Tibial nerve (tissue), 4 donors: ENCODE measurements around the gene UNC45B. TPM values are rescaled to one million over a fixed set of nuclear protein-coding genes. Genes with fewer than 3 reads are reported as not detected.

Experiments
- DNase-seq, 2 donors: peaks; one replicate each; pipeline ENCODE4 v3.0.0-alpha.2; 2019; ENCODE audit warnings: low spot score in 2 of 2
- H3K27ac ChIP-seq, 4 donors: fragments of 200-600 bp; sonication (generic) in 3 of 4; one replicate each; pipeline ENCODE4 v1.5.1; 2017 to 2019; ENCODE audit warnings: mild to moderate bottlenecking in 1 of 4
- H3K27me3 ChIP-seq, 2 donors: fragments of 200-600 bp; sonication (generic) in 1 of 2; one replicate each; pipeline versions ENCODE4 v1.5.1 to v1.6.0; 2017 to 2019
- H3K36me3 ChIP-seq, 3 donors: fragments of 200-600 bp; sonication (generic); one replicate each; pipeline ENCODE4 v1.5.1; 2018 to 2019
- H3K4me1 ChIP-seq, 4 donors: fragments of 200-600 bp; sonication (generic) in 3 of 4; one replicate each; pipeline ENCODE4 v1.5.1; 2017 to 2019
- H3K4me3 ChIP-seq, 4 donors: fragments of 200-600 bp; sonication (generic) in 3 of 4; one replicate each; pipeline ENCODE4 v1.5.1; 2017 to 2019; ENCODE audit warnings: mild to moderate bottlenecking in 1 of 4, moderate library complexity in 1 of 4
- H3K9me3 ChIP-seq, 4 donors: fragments of 200-600 bp; sonication (generic) in 3 of 4; one replicate each; pipeline ENCODE4 v1.5.1; 2017 to 2019
- EP300 ChIP-seq, 2 donors: sonication (generic); formaldehyde crosslinking; IDR thresholded peaks; one replicate each; pipeline ENCODE4 v1.6.1; 2017; ENCODE audit warnings: antibody characterized with exemption in 2 of 2, mild to moderate bottlenecking in 1 of 2
- POLR2A ChIP-seq, 2 donors: fragments of 450-650 bp; IDR thresholded peaks; one replicate each; pipeline ENCODE4 v1.6.1; 2017; ENCODE audit warnings: antibody characterized with exemption in 2 of 2, mild to moderate bottlenecking in 2 of 2, moderate library complexity in 2 of 2
- WGBS, 2 donors: methylation state at CpG; one replicate each; pipeline ENCODE4 v1.1.5; 2018; 5-methylcytosine and 5-hydroxymethylcytosine counted together
- total RNA-seq, 4 donors: library from RNA; depleted of rRNA; stranded (reverse); fragments of >200 nt; gene quantifications; one replicate each; pipeline ENCODE4 v1.1.0, GENCODE V29; 2016
- TF ChIP-seq, protein P1 (sequence below), 5 experiments: fragments of 200-600 bp in 3 of 5; fragments of 450-650 bp in 2 of 5; sonication (generic) in 3 of 5; IDR thresholded peaks; one replicate each; pipeline ENCODE4 v1.5.1; 2016 to 2019; ENCODE audit warnings: antibody characterized with exemption in 5 of 5, mild to moderate bottlenecking in 3 of 5, moderate library complexity in 2 of 5

The UNC45B gene
- total RNA-seq, 4 donors from 2014 or later, result not detected

DNA sequence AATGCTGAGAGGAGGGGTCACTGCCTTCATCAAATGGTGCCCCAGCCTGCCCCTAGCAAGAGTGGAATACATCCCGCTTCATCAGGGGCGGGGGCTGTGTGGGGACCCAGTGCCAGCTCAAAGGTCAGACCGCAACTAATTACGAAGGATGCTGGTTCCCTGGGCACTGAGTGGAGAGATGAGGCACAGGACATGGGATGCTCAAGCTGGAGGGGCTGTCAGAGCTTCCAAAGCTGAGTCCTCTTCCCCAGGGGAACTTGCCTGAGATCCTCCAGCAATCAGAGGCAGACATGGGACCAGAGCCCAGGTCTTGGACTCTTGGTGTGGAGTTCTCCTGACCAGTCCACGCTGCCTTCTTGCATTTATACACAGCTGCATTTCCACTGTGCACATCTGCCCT is 18.9 kb downstream of the UNC45B start:
- DNase-seq, result no peak
- TF ChIP-seq EP300 (IDR thresholded peaks at IDR 0.05) (no peak), POLR2A (IDR thresholded peaks at IDR 0.05) (no peak)
- TF ChIP-seq, protein P1, sequence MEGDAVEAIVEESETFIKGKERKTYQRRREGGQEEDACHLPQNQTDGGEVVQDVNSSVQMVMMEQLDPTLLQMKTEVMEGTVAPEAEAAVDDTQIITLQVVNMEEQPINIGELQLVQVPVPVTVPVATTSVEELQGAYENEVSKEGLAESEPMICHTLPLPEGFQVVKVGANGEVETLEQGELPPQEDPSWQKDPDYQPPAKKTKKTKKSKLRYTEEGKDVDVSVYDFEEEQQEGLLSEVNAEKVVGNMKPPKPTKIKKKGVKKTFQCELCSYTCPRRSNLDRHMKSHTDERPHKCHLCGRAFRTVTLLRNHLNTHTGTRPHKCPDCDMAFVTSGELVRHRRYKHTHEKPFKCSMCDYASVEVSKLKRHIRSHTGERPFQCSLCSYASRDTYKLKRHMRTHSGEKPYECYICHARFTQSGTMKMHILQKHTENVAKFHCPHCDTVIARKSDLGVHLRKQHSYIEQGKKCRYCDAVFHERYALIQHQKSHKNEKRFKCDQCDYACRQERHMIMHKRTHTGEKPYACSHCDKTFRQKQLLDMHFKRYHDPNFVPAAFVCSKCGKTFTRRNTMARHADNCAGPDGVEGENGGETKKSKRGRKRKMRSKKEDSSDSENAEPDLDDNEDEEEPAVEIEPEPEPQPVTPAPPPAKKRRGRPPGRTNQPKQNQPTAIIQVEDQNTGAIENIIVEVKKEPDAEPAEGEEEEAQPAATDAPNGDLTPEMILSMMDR (IDR thresholded peaks at IDR 0.05), result no peak
- no peaks in the 10 kb centered on the region for H3K4me1 ChIP-seq
- peaks cover 0 to 7% of the 10 kb centered on the region in 2 donors for H3K27me3 ChIP-seq
- no peak overlapping the region for H3K4me3 ChIP-seq
- no peaks in the 10 kb centered on the region for H3K9me3 ChIP-seq
- no peak overlapping the region for H3K27ac ChIP-seq
- no peaks in the 10 kb centered on the region for H3K36me3 ChIP-seq
- 66 to 83% methylated on average over 4 to 5 of the region's 5 CpGs for WGBS, 2 donors

DNA sequence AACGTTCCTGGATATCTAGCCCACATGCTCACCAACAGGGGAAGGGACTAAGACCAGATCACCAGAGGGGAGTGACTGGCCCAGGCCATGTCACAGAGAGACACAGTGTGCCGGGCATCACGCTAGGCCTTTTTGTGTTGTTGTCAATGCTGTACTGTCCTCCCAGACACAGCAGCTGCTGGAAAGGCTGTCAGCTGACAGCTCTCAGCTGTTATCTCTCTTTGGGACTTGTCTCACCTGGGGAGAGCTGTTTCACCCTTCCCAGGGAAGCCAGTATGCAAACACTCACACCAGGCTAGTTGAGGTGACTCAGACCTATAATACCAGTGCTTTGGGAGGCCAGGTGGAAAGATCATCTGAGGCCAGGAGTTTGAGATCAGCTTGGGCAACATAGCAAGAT is 19.4 kb downstream of the UNC45B start:
- H3K36me3 ChIP-seq, result no peaks in the 10 kb centered on the region
- H3K4me3 ChIP-seq, result no peak overlapping the region
- H3K27ac ChIP-seq, result no peak overlapping the region
- 44 to 67% methylated on average over 1 to 3 of the region's 3 CpGs for WGBS, 2 donors
- peaks cover 0 to 4% of the 10 kb centered on the region in 2 donors for H3K27me3 ChIP-seq
- TF ChIP-seq, protein P1 (IDR thresholded peaks at IDR 0.05), result no peak
- TF ChIP-seq EP300 (IDR thresholded peaks at IDR 0.05) (no peak), POLR2A (IDR thresholded peaks at IDR 0.05) (no peak)
- no peak for DNase-seq
- H3K4me1 ChIP-seq, result no peaks in the 10 kb centered on the region
- H3K9me3 ChIP-seq, result no peaks in the 10 kb centered on the region

DNA sequence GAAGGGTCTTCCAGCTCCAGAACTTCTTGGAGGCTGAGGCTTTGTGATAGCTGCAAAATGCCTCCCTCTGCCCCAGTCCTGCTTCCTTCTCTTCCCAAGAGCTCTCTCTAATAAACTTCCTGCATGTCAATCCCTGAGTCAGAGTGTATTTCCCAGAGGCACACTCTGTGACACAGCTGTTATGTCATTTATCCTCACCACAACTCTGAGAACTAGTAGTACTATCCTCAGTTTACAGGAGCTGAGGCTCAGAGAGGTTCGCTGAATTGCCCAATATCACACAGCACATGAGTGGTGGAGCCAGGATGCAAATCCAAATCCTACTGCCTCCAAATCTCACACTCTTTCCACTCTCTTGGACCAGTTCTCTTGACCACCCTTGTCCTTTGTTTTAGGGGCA is 20.0 kb downstream of the UNC45B start:
- TF ChIP-seq POLR2A (IDR thresholded peaks at IDR 0.05) (no peak), EP300 (IDR thresholded peaks at IDR 0.05) (no peak)
- TF ChIP-seq, protein P1 (IDR thresholded peaks at IDR 0.05), result no peak
- Histone ChIP-seq H3K4me1 (no peaks in the 10 kb centered on the region), H3K9me3 (no peaks in the 10 kb centered on the region), H3K27ac (no peak overlapping the region), H3K27me3 (no peaks in the 10 kb centered on the region), H3K4me3 (no peak overlapping the region), H3K36me3 (no peaks in the 10 kb centered on the region)
- DNase-seq, result no peak
- WGBS, 2 donors, result 67 to 82% methylated on average over 1 of the region's 1 CpG

DNA sequence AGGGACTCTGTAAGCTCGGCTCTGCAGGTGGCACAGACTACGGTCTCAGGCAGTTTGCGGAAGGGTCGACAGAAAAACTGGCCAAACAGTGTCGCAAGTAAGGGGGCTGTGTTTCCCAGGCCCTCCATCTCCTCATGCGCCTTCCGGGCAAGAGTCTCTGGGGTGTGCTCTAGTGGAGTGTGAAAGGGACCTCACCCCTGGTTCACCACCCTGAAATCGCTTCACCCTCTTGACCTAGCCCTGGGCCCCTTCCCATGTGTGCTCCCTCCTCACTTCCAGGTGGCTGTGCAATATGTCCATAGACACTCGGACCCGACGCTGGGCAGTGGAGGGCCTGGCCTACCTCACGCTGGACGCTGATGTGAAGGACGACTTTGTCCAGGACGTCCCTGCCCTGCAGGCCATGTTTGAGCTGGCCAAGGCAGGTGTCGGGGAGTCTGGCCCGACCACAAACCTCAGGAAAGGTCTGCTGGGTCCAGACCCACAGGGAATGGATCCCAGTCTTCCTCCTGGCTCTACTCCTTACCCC is 22.3 kb downstream of the UNC45B start:
- no peak for DNase-seq
- Histone ChIP-seq H3K4me3 (no peak overlapping the region), H3K36me3 (no peaks in the 10 kb centered on the region), H3K4me1 (no peaks in the 10 kb centered on the region), H3K9me3 (no peaks in the 10 kb centered on the region), H3K27ac (no peak overlapping the region), H3K27me3 (no peaks in the 10 kb centered on the region)
- WGBS, 2 donors, result 81 to 83% methylated on average over 16 to 17 of the region's 17 CpGs
- no peak for TF ChIP-seq POLR2A (IDR thresholded peaks at IDR 0.05)
- no peak for TF ChIP-seq EP300 (IDR thresholded peaks at IDR 0.05)
- TF ChIP-seq, protein P1 (IDR thresholded peaks at IDR 0.05), result no peak

DNA sequence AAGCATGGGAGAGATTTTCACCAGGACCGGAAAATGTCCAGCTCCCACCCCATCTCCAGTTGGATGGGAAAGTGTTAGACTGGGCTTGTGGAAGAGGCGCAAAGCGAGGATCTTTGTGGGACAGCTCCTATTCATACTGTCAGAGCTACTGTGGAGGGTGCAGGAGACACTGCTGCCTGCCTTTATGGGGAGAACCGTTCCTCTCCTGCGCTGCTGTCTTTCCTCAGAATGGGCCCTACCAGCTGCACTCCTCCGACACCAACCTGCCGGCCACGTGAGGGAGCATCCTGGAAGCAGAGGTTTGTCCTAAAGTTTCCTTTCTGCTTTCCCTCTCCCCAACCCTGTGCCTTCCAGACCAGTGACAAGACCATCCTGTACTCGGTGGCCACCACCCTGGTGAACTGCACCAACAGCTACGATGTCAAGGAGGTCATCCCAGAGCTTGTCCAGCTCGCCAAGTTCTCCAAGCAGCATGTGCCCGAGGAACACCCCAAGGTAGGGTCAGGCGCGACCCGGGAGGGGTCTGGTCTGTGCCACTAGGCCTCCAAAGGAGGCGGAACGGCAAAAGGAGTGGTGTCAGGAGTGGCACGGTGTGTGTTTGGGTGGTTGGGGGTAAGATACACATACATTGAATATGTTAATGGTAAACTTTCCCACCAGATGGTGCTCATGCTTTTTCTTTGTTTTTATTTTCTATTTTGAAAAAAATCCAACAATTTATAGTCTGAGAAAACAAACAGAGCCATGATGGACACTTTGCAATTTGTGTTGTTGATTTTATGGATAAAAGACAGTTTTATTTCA is 23.6 kb downstream of the UNC45B start:
- H3K36me3 ChIP-seq, result no peaks in the 10 kb centered on the region
- TF ChIP-seq EP300 (IDR thresholded peaks at IDR 0.05) (no peak), POLR2A (IDR thresholded peaks at IDR 0.05) (no peak)
- TF ChIP-seq, protein P1 (IDR thresholded peaks at IDR 0.05), result peak in 4 of 5 experiments; percentile 14 to 60 (median 32)
- H3K4me3 ChIP-seq, result no peak overlapping the region
- no peaks in the 10 kb centered on the region for H3K9me3 ChIP-seq
- H3K27me3 ChIP-seq, result no peaks in the 10 kb centered on the region
- H3K4me1 ChIP-seq, result no peaks in the 10 kb centered on the region
- no peak overlapping the region for H3K27ac ChIP-seq
- 76 to 79% methylated on average over 18 of the region's 18 CpGs for WGBS, 2 donors
- no peak for DNase-seq
